Stimulated activated CD4-positive, alpha-beta T cell treated with anti-CD3 and anti-CD28 coated beads, Interleukin-12 subunit alpha, Interleukin-12 subunit beta, amount 100 ng/mL, for 4 hours (primary cell): ENCODE data around the gene MRGPRG.
"Not testable (repeated sequence)": the region's sequence is repeated elsewhere in the genome, so short reads cannot be mapped to it uniquely, and the experiment has no call there.

Source experiments
- DNase-seq: peaks from one replicate; pipeline ENCODE4 v3.0.0-alpha.2; 2020

MRGPRG gene, protein sequence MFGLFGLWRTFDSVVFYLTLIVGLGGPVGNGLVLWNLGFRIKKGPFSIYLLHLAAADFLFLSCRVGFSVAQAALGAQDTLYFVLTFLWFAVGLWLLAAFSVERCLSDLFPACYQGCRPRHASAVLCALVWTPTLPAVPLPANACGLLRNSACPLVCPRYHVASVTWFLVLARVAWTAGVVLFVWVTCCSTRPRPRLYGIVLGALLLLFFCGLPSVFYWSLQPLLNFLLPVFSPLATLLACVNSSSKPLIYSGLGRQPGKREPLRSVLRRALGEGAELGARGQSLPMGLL

DNA sequence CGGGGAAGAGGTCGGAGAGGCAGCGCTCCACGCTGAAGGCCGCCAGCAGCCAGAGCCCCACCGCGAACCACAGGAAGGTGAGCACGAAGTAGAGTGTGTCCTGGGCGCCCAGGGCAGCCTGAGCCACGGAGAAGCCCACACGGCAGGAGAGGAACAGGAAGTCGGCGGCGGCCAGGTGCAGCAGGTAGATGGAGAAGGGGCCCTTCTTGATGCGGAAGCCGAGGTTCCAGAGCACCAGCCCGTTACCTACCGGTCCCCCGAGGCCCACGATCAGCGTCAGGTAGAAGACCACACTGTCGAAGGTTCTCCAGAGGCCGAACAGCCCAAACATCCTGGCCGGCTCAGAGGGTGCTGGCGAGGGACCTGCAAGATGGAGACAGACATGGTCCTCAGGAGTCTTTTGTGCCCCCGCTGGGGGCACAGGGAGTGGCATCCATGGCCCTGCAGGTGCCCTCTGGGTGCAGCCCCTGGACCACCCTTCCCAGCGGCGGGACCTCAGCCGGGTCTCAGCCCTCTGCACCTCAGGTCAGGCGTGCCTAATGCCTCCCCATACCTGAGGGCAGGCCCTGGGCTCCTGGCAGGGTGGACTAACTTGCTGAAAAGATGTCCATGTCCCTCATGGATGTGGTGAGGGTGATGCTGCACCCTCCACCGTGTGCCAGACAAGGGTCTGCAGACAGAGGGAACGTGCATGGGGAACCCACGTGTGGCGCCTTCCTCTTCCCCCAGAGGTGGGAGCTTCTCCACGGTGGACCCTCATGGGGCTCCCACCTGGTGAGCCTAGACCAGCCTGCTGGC, at the start of gene MRGPRG:
Gene MRGPRG, minus strand, starts transcription at position 331 of the 798 bp plus-strand sequence. Its CDS starts 0 bp downstream, at position 331.
- no peak for DNase-seq

DNA sequence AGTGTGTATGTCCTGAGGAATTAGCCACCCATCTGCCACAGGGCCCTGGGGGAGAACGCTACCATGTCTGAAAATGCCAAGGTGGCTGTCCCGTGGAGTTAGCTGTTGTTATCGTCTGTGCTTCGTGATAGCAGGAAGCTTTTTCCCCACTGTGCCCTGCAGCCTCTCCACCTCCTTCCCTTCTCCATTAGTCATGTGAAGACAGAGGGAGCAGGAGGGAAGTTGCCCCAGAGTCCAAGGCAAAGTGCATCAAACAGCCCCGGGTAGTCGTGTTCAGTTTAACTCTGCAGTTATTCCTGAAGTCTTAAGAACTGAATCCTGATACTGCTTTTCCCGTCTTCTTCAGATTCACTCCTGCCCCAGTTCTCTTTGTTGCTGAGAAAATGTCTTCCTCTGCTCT, 43.9 kb upstream of the MRGPRG start:
- DNase-seq, result not testable (repeated sequence)

DNA sequence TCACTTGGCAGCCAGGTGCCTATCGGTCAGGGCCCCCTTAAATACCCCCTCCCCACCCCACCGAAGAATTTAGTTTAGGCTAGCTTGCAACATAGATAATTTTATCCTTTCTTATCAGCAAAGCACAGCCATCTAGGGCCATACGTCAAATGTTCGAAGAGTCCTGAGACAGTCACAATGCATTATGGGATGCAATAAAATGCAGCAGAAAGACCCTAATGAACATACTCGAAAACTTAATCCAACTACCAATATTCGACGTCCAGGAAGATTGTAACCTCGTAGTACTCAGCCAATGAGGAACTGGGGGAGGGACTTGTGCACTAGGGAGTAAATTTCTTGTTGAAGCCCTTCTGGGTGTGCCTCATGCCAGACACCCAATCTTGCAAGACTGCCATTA, 43.2 kb upstream of the MRGPRG start:
- DNase-seq, result not testable (repeated sequence)

DNA sequence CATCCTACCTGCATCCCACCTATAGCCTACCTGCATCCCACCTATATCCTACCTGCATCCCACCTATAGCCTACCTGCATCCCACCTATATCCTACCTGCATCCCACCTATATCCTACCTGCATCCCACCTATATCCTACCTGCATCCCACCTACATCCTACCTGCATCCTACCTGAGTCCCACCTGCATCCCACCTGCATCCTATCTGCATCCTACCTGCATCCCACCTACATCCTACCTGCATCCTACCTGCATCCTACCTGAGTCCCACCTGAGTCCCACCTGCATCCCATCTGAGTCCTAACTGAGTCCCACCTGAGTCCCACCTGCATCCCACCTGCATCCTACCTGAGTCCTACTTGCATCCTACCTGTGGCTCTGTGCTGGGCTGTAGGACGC, 38.9 kb upstream of the MRGPRG start:
- DNase-seq, result not testable (repeated sequence)

GRCh38 chr11:3255241-3255640, 36.6 kb upstream of the MRGPRG start:
- not testable (repeated sequence) for DNase-seq

- not testable (repeated sequence) for DNase-seq
Observed at GRCh38 chr11:3254773-3255172, 36.2 kb upstream of the MRGPRG start.

DNA sequence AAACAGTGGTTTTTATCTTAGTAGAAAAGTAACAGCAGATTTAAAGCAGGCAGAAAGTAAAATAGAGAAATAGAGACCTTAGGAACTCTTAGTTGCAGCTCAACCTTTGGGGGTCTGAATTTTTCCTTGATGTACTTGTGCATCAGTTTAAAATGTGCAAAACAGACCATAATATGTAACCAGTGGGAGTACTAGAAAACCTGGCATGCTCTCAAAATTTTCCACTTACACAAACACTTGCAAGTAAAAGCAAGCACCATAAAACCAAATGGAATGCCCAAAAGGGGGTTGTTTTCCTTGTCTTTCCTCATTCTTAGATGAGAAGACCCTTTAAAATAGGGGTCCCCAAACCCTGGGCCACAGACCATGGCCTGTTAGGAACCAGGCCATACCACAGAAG, 26.5 kb upstream of the MRGPRG start:
- no peak for DNase-seq

GRCh38 chr11:3243880-3244279, 25.3 kb upstream of the MRGPRG start:
- no peak for DNase-seq

- no peak for DNase-seq
Observed at GRCh38 chr11:3237119-3237518, 18.5 kb upstream of the MRGPRG start.

GRCh38 chr11:3234846-3235245, 16.2 kb upstream of the MRGPRG start:
- no peak for DNase-seq

- DNase-seq, result no peak
Observed at GRCh38 chr11:3232956-3233355, 14.3 kb upstream of the MRGPRG start.

DNA sequence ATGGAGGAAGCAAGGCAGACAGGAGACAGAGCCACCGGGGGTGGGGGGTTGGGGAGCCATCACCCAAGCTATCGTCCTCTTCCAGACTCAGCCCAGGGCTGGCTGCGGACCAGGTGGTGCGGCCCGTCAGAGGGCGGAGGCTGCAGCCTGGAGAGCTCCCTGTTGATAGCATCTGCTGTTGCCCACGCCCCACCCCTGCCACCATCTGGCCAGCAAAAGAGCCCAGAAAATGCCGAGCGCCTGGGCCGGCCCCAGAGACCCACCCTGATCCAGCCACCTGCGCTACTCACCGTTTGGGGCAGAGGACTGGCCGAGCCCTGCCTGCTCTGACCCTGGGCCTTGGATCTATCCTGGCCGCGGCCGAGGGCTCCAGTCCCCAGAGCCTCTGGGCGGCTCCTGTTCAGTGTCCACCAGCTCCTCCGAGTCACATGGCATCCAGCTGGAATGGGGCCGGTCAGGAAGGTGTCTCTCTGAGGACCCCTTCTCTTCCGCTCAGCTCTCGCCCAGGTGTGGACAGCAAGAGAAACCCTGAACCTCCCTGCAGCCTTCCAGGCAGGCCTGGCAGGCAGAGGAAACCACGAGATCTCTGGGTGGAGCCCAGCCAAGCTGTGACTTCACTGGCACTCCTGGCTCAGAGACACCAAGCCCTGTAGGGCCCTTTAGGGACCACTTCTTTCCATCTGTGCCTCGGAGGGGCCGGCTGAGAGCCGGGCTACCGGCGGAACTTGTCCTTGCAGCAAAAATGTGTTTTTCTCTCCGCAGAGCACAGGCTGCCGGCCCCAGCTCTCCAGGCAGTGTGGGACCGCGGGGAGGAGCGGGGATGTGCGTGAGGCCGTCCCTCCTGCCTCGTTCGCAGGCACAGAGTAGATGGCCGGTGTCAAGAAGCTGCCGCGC, 13.5 kb upstream of the MRGPRG start, which contains the start of gene MRGPRE:
Gene MRGPRE, minus strand, starts transcription at position 567 of the 894 bp plus-strand sequence. CDS start 3,618 bp downstream, outside the sequence.
- no peak for DNase-seq

DNA sequence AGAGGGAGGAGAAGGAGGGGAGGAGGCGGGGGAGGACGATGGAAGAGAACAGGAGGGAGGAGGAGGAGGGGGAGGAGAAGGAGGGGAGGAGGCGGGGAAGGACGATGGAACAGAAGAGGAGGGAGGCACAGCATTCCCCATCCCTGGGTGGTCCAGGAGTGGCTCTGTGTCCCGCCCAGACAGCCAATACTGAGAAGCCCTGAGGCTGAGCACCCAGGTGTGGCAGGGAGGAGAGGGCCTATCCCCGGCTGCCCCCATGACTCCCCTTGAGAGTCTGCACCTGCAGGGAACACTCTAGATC, 12.9 kb upstream of the MRGPRG start:
- DNase-seq, result no peak

GRCh38 chr11:3230636-3231549, 12.3 kb upstream of the MRGPRG start:
- DNase-seq, result no peak

DNA sequence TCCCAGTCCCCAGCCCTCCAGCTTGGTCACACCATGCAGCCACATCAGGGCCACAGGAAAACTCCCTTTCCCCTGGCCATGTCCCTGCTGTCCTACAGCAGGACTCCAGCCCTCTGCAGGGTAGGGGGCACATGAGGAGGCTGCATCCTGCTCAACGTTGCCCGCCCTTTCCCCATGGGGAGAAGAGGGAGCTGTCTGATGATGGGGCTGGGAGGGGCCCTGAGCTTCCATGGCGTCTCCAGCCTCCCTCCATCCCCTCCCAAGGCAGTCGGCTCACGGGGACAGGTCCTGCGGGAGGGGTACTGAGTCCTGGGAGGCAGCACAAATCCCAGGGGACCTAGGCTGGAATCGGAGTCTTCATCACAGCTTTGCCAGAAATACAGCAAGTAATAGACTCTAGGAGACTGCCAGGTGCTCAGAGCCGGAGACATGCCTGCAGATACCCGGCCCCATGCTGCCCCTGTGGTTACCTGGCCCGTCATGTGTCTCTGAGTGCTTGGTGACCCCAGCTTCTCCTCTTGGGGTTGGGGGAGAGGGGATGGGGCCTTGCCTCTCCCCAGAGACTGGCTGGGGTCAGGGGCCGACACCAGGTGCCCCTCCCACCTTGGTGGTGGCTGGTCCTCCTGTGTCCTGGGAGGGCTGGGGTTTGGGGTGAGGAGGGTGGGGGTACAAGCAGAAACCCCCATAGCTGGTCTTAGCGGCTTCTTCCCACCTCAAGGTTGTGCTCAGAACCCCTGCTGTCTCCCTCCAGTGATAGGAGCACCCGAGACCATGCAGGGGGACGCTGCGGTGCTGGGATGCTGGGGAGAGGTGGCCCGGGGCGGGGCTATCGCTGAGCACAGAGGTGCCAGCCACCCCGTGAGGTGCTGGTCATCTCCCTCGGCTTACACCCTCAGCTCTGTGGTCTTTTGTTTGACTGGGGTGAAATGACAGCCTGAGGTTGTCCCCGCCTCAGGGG, 11.3 kb upstream of the MRGPRG start:
- DNase-seq, result no peak

GRCh38 chr11:3228445-3228829, 9.8 kb upstream of the MRGPRG start:
- DNase-seq, result no peak

- no peak for DNase-seq
Observed at GRCh38 chr11:3227568-3228444, 9.2 kb upstream of the MRGPRG start.

DNA sequence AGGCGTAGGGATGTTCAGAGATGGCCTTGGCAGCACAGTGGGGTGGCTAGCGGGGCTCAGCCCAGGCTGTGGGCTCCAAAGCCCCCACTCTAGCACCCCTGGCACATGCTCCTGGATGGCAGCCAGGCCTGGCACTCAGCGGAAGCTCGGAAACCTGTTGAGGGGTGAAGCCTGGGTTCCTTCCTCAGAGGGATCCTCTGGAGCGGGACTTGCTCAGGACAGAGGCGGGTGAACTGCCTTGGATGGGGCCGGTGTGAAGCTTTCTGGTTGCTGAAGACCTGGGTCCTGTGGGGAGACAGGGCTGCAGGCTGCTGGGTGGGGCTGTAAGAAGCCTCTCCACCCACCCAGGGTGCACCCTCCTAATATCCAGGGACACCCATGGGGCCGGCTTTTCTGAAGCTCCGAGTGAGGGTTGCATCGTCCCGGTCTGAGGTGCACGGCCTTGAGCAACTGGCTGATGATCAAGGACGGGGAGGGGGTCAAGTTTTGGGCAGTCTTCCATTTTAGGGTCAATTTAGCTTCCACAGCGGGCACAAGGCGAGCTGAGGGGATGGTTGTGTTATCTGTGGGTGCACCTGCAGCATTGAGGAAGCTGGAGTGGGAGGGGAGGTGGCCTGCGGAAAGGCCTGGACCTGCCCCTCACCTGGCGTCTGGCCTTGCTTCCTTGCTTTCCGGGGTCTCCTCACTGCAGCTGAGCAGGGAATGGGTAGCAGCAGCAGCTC, 8.4 kb upstream of the MRGPRG start:
- DNase-seq, result no peak
